PC-9 (cell line): ENCODE results near the gene CLDN24.
"Not testable (repeated sequence)": the region's sequence is repeated elsewhere in the genome, so short reads cannot be mapped to it uniquely, and the experiment has no call there.

Source experiments
- CTCF ChIP-seq: fragments of 200-600 bp; sonication (generic); conservative IDR thresholded peaks from 2 replicates; pipeline ENCODE4 v1.6.1; 2017; ENCODE audit warnings: mixed run types, antibody characterized with exemption, mild to moderate bottlenecking, moderate library complexity
- EZH2 ChIP-seq: fragments of 200-600 bp; sonication (generic); IDR thresholded peaks from 2 replicates; pipeline ENCODE4 v1.8.0; 2017; ENCODE audit warnings: antibody characterized with exemption, low read depth

- TF ChIP-seq CTCF, EZH2: not testable (repeated sequence)
These were observed 4.2 kb upstream of the CLDN24 start for GRCh38 chr4:183326387-183326786.
